ENCODE results near the gene UBE3A.
A peak's percentile ranks its signal among the peaks of the same experiment; 100 is the strongest.
"Not testable (repeated sequence)": the region's sequence is repeated elsewhere in the genome, so short reads cannot be mapped to it uniquely, and the experiment has no call there.

The UBE3A gene

DNA sequence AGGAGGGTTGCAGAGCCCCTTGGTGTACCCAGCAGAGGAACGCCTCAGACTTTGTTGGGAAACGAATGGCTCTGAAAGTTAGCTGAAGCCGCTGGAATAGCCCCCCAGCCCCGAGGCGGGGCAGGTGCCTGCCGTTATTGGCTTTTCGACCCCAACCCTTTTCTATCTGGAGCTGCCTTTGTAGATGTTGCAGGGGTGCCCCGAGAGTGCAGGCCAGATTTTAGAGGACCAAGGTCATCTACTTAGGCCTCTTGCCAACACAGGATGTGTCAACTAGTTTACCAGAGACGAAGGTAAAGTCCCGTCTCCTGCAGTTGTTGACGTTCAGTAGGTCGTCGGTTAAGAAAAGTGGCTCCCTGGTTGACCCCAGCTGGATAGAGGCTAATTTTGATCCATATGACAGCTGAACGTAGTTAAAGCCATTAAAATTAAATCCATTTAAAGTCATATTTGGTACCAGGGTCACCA lies 579 bp upstream of the UBE3A start:
- peak in 7 of 56 donors; percentile 25 to 56 (median 36) for DNase-seq

DNA sequence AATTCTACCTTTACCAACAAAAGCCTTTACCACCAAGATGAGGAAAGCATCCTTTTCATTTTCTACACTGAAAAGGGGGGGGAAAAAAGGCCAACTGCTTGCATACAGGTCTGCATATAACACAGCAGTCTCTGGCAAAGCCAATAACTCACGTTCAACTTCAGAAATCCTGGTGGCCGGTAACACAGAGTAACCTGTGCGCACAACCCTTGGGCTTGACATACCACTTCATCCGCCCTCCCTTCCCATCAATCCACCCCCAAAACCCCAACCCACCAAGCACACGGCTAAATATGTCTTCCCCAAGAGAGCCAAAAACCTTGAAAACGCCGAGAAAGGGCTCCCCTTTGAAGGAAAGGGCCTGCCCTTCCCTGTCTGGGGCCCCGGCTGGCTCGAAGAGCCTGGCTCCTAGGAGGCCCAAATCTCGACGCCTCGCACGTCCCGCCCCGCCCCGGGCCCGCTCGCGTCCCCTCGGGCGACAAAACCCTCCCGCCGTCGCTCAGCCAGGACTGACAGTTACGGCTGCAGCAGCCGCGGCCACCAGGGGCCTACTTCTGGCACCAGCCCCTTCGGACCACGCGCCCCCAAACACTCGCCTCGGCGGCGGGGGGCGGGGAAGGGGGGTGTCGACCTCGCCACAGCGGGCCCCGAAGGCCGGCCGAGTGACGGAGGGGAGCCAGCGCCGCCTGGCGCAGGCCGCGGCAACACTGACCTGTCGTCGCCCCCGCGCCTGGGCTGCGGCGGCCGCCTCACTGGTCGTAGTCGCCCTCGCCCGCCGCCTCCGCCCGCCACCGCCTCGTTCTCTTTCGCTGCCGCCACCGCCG lies 835 bp downstream of the UBE3A start:
- DNase-seq, result peak in 49 of 56 donors; percentile 7 to 68 (median 43)

DNA sequence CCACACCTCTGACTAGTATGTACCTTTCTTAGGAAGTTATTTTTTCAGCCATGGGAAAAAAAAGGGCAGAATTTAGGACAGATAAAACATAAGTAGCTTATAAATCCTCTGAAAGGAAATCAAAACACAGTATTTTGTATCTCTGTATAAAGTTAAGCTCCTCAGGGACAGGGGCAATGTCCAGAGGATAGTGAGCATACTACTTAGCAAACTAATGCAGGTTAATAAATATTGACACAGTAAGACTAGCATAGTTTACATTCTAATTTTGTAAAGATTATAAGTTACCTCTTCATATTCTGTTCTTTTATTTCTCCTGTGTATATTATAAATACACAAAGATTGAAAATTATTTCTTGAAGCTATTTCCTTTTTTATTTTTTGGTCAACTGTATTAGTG lies 2.1 kb downstream of the UBE3A start:
- DNase-seq, result no peak

DNA sequence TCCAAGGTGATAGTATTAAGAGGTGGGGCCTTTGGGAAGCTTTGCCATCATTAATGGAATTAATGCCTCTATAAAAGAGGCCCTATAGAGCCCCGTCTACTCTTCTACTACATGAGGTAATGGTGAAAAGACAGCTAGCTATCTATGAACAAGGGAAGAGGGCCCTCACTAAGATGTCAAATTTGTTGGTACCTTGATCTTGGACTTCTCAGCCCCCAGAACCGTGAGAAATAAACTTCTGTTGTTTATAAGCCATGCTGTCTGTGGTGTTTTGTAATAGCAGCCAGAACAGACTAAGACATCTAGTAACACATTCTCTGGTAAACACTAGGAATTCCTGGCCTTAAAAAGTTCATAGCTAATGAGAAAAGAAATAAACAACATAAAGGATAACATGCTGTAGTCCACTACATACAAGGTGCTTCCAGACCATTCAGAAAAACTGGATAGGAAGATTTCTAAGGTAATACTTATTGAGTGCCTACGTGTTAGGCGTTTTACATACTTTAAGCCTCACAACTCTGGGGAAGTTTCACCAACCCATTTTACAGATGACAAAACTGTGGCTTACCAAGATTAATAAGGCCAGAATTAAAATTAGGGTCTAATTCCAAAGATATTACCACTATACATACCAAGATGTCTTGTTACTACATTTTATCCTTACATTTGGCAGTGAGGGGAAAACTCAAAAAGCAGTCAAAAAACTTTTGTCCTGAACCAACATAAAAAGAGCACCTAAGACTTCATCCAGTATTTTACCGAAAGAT lies 3.2 kb downstream of the UBE3A start:
- no peak for DNase-seq

DNA sequence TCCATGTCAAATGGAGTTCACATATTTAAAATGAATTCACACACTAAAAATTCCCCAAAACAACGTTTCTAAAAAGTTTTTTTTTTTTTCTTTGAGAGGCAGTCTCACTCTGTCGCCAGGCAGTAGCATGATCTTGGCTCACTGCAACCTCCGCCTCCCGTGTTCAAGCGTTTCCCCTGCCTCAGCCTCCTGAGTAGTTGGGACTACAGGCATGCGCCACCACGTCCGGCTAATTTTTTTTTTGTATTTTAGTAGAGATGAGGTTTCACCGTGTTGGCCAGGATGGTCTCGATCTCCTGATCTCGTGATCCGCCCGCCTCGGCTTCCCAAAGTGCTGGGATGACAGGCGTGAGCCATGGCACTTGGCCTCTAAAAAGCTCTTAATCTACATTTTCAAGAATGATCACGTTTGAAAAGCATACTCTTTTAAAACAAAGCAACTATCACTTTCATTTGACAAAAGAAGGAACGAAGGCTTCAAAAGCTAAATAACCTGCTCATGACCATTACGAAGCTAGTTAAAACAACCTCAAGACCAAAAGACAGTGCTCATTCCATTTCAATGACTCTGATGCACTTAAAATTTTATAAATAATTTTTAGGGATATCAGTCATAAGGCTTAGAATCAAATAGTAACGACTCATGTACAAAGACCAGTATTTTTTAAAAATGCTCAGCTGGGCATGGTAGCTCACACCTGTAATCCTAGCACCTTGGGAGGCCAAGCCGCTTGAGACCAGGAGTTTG lies 5.5 kb downstream of the UBE3A start:
- DNase-seq, result no peak

DNA sequence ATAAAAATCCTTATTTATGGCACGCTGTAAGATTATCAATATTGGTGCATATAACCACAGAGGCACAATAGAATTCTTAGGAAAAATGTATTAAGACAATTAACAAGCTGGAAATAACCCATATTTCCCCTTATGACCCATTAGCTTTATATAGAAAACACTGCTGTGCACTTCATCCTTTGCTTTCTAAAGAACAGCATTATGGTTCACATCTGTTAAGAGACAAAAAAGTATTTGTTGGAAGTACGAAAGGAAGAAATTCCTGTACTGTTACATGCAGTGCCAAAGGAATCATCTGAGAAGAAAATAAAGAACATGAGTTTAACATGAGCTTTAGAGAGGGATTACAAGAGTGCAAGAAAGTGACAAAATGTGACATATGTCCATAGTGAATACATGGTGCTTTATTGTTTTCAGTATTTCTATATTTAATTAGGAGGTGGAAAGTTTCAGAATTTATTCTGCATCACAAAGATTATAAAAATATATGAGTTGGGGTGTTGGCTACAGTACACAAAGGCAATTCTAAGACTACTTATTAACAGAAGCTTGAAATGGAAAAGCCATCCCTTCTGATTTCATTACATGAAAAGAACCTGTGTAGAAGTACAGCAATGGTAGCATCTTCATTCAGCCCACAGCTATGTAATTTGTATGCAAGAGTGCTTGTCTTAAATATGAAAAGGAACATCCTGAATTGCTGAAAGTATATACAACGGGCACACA lies 6.8 kb downstream of the UBE3A start:
- no peak for DNase-seq

DNA sequence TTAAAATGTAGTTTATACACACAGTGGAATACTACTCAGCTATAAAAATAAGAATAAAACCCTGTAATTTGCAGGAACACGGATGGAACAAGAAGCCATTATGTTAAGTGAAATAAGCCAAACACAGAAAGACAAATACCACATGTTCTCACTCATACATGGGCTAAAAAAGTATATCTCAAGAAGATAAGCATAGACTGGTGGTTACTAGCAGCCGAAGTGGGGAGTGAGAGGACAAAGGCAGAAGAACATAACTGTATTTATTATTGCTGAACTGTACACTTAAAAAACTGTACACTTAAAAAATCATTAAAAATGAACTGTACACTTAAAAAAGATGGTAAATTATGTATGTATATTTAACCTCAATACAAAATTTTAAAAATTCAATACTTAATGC lies 11.0 kb downstream of the UBE3A start:
- no peak for DNase-seq

DNA sequence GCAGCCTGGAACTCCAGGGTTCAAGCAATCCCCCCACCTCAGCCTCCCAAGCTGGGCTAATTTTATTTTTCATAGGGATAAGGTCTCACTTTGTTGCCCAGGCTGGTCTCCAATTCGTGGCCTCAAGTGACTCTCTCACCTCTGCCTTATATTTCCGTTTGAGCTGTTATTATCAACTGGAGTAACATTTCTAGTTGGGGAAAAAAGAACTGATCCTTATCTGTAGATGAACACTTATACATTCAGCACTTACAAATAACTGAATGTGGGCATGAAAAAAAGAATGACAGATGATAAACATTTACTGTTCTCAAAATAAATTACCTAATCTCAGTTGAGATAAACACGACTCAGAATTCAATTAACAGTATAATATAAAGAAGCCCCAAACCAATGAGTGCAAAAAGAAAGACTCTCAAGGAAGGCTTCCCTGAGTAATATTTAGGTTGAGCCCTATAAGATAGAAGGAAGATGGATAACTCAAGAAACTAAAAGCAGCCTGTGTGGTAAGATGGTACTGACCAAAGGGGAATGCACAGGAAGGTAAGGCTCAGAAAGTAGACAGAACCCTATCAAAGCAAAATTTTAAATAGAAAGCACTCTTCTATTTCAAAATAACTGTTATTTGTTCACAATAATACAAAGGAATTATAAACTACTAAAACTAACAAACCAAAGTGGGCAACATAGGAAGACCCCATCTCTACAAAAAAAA lies 11.8 kb downstream of the UBE3A start:
- no peak for DNase-seq

DNA sequence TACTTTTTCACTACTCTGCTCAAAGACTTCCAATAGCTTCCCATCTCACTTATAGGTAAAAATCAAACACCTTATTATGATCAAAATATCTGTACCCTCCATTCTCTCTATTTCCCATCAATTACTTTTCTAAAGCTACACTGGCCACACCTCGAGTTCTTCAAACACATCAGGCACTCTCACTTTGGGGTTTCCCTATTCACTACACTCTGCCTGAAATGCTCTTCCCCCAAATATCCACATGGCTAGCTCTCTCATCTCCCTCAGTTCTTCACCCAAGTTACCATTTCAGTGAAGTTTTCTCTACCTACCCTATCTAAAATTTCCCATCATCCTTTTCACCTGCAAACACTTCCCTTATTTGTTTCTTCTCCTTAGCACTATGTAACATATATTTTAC lies 14.8 kb downstream of the UBE3A start:
- DNase-seq, result no peak

DNA sequence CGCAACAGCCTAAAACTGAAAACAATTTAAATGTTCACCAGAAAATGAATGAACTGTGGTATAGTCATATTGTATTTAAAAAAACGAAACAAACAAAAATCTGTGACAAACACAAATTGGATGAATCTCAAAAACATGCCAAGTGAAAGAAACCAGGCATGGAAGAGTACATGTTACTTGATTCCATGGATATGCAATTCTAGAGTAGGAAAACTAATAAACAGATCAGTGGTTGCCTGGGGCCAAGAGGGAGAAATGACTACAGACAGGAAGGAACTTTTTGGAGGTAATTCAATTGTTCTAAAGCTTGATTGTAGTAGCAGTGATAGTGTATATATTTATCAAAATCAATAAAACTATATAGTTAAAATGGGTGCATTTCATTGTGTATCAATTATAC lies 16.8 kb downstream of the UBE3A start:
- DNase-seq, result no peak

DNA sequence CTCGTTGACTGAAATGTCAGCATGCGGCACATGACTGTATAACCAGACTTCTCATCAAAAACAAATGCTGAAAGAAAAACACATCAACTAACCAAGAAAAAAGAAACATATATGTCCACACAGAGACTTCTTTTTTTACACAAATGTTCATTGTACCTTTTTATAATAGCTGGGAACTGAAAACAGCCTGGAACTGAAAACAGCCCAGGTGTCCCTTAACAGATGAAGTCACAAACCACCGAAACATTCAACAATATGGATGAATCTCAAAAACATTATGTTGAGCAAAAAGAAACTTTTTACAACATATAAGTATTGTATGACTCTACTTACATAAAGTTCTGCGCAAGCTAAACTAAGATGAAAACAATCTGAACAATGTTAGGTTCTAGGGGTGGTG lies 20.6 kb downstream of the UBE3A start:
- DNase-seq, result no peak

DNA sequence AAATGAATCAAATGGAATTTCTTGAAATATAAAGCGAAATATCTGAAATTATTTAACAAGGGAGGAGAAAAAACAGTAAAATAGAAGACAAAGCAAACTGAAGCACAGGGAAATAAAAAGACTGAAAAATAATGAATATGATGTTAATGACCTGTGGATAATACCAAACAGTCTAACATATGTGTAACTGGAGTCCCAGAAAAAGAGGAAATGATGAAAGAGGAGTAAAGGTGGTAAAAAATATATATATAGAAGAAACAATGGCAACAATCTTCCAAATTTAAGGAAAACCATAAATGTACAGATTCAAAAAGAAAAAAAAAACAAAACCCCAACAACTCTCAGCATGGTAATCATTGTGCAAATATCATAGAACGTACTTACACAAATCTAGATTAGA lies 21.2 kb downstream of the UBE3A start:
- DNase-seq, result no peak

DNA sequence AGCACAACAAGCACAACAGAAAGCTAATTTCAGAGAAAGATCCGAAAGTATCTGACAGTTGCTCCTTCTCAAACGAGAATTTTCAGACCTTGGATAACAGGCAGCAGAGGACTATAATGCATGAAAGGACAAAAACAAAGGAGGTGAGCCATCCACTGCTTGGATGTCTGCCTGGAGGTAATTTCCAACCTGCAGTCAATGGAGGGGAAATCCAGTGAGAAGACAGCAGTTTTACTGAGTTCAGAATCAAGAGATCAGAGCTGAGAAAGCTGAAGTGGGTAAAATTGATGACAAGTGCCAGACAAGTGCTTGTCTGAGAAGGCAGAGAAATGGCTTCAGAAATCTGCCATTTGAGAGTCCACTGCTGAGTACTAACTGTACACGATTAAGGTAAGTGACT lies 22.1 kb downstream of the UBE3A start:
- DNase-seq, result no peak

DNA sequence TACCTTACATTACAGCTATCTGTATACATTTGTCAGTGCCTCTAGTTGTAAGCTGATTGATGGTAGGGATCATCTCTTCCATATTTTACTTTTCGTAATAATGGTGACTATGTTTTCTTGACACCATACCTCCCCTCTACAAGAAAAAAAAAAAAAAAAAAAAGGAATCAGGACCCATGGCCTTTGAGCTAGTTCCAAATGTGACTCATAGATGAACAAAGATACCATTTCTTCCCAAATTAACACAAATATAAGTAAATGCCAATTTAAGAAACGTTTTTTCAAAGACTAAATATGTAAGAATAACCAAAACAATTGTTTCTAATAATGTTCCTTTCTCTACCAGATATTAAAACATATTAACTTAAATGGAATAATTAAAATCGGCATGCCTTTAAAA lies 23.1 kb downstream of the UBE3A start:
- no peak for DNase-seq

DNA sequence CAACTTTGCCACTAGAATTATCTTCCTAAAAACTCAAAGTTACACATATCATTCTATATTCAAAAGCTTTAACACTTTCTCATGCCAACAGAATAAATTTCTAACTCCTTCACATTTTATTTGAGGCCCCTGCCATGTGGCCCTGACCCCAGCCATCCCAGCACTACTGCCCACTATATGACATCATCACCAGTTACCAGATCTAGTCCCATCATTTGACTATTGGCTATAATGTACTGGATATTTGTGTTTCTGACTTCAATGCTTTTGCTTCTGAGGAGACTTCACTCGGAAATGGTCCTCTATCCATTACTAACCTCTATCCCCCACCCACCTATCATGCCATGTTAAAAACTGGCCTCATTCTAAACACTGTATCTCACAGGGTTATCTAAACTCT lies 23.6 kb downstream of the UBE3A start:
- no peak for DNase-seq

DNA sequence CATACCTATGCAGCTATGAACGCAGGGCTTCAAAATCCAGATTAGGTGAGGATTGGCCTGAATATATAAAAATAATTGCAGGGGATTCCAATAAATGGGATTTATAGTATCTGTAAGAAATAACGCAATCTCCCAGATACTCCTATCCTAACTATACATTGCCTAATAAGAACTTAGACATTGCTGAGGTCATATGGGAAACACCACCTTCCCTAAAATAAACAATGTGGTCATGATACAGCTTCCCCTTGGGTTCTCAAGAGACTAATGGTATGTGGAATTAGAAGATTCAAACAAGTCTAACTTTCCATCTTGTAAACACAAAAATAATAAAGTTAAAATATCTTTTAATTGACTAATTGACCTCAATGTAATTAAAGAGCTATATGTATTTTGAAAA lies 28.2 kb downstream of the UBE3A start:
- DNase-seq, result no peak

DNA sequence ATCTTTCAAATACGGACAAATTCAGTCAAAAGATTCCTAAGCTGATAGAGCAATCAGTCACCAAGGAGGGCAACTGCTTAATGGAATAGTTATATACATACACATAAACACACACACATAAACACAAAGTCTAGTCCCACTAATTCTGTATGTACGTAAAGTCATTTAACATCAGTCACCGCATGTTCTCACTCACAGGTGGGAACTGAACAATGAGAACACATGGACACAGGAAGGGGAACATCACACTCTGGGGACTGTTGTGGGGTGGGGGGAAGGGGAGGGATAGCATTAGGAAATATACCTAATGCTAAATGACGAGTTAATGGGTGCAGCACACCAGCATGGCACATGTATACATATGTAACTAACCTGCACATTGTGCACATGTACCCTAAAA lies 29.1 kb downstream of the UBE3A start:
- not testable (repeated sequence) for DNase-seq

DNA sequence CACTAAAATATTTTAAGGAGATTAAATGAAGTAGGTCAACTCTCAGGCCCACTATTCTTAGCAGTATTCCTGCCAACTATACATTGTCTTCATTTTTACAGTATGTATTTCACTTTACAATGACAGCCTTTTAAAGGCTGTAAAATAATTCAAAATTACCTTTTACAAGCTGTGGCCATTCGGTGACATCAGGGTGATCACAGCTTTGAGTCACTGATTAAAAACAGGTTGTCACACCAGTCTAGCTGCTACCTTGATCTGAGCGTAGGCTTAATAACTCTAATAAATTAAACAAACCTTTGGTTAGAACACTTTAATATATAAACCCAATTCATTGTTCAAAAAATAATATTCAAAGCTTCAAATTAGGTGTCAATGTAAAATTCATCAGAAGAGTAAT lies 29.9 kb downstream of the UBE3A start:
- no peak for DNase-seq

DNA sequence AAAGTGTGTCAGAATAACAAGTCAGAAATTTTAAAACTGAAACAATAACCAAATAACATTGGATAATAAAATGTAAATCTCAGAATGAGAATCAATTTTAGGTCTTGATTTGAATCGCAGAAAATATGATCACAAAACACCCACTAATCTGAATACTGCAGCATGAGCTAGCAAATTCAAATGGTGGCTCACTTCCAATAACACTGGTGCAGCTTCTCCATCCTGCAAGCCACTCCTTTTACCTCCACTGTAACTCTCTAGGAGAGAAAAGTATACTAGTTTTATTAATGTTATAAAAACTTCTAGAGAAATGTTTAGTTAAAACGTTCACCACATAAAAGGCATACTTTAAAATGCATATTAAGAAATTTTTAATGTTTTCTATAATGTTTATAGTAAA lies 30.4 kb downstream of the UBE3A start:
- DNase-seq, result no peak

DNA sequence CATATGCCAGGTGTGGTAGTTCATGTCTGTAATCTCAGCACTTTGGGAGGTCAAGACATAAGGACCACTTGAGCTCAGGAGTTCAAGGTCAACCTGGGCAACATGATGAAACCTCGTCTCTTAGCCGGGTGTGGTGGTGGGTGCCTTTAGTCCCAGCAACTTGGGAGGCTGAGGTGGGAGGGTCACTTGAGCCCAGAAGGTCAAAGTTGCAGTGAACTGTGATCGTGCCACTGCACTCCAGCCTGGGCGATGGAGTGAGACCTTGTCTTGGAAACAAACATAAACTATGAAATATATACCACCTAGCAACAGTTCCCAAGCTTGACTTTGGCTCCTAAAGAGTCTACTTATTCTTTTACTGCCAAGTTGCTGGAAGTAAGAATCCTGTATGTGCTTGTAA lies 30.9 kb downstream of the UBE3A start:
- no peak for DNase-seq

DNA sequence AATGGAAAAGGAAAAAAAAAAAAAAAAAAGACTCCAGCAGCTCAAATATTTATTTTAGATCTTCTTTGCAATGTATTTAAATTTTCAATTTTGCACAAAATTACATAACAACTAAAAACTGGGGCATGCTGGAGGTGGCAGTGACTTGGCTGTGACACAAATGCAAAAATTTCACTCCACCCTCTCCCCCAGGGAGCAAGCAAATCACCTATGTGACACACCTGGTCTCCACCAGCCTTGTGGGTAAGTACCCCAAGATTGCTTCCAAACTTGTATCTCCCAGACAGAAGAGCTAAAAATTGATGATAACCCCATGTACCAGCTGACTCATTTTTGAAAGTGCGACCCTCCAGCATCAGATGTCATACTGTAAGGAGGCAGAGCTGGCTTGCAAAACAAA lies 32.0 kb downstream of the UBE3A start:
- no peak for DNase-seq

Measured in amygdala (tissue), 56 donors.